ENCODE data around the gene SLC7A6.

The SLC7A6 gene

GRCh38 chr16:68229431-68230175 is 34.7 kb upstream of the SLC7A6 start:
- DNase-seq (ENCODE audit: low read depth), result peak; percentile 92
- Histone ChIP-seq H3K9ac (ENCODE audit: low read length) (no peak overlapping the region), H3K27me3 (replicated peaks; ENCODE audit: control insufficient read depth, insufficient read depth, low read length) (no peaks in the 10 kb centered on the region)

GRCh38 chr16:68230176-68230571 is 34.2 kb upstream of the SLC7A6 start:
- Histone ChIP-seq H3K36me3 (ENCODE audit: control insufficient read depth, insufficient read depth, low read length, severe bottlenecking) (no peaks in the 10 kb centered on the region), H3K9ac (ENCODE audit: low read length) (no peak overlapping the region), H3K4me3 (ENCODE audit: low read length) (no peak overlapping the region), H3K27me3 (replicated peaks; ENCODE audit: control insufficient read depth, insufficient read depth, low read length) (no peaks in the 10 kb centered on the region), H3K9me3 (ENCODE audit: control insufficient read depth, low read length) (no peaks in the 10 kb centered on the region), H3K4me1 (ENCODE audit: control insufficient read depth, insufficient read depth, low read length) (peaks cover 25% of the 10 kb centered on the region)
- no peak for DNase-seq (ENCODE audit: low read depth)

More at GRCh38 chr16:68229431-68230175, 34.7 kb upstream of the SLC7A6 start:
- no peaks in the 10 kb centered on the region for H3K36me3 ChIP-seq (ENCODE audit: control insufficient read depth, insufficient read depth, low read length, severe bottlenecking)
- H3K4me3 ChIP-seq (ENCODE audit: low read length), result no peak overlapping the region
- peaks cover 23% of the 10 kb centered on the region for H3K4me1 ChIP-seq (ENCODE audit: control insufficient read depth, insufficient read depth, low read length)
- H3K9me3 ChIP-seq (ENCODE audit: control insufficient read depth, low read length), result no peaks in the 10 kb centered on the region

- DNase-seq (ENCODE audit: low read depth), result no peak
- H3K4me1 ChIP-seq (ENCODE audit: control insufficient read depth, insufficient read depth, low read length), result peaks cover 25% of the 10 kb centered on the region
- no peak overlapping the region for H3K9ac ChIP-seq (ENCODE audit: low read length)
- H3K27me3 ChIP-seq (replicated peaks; ENCODE audit: control insufficient read depth, insufficient read depth, low read length), result no peaks in the 10 kb centered on the region
- no peaks in the 10 kb centered on the region for H3K9me3 ChIP-seq (ENCODE audit: control insufficient read depth, low read length)
- H3K36me3 ChIP-seq (ENCODE audit: control insufficient read depth, insufficient read depth, low read length, severe bottlenecking), result no peaks in the 10 kb centered on the region
- no peak overlapping the region for H3K4me3 ChIP-seq (ENCODE audit: low read length)
Measured at GRCh38 chr16:68230956-68231355, 33.4 kb upstream of the SLC7A6 start.

GRCh38 chr16:68231384-68232136 is 32.8 kb upstream of the SLC7A6 start:
- peaks cover 30% of the 10 kb centered on the region for H3K4me1 ChIP-seq (ENCODE audit: control insufficient read depth, insufficient read depth, low read length)
- no peak overlapping the region for H3K4me3 ChIP-seq (ENCODE audit: low read length)
- no peak overlapping the region for H3K9ac ChIP-seq (ENCODE audit: low read length)
- H3K36me3 ChIP-seq (ENCODE audit: control insufficient read depth, insufficient read depth, low read length, severe bottlenecking), result no peaks in the 10 kb centered on the region
- H3K27me3 ChIP-seq (replicated peaks; ENCODE audit: control insufficient read depth, insufficient read depth, low read length), result peaks cover 4% of the 10 kb centered on the region
- no peak for DNase-seq (ENCODE audit: low read depth)
- no peaks in the 10 kb centered on the region for H3K9me3 ChIP-seq (ENCODE audit: control insufficient read depth, low read length)

GRCh38 chr16:68232335-68232734 is 32.0 kb upstream of the SLC7A6 start:
- Histone ChIP-seq H3K27me3 (replicated peaks; ENCODE audit: control insufficient read depth, insufficient read depth, low read length) (peaks cover 4% of the 10 kb centered on the region), H3K4me3 (ENCODE audit: low read length) (no peak overlapping the region), H3K9ac (ENCODE audit: low read length) (no peak overlapping the region), H3K36me3 (ENCODE audit: control insufficient read depth, insufficient read depth, low read length, severe bottlenecking) (no peaks in the 10 kb centered on the region), H3K4me1 (ENCODE audit: control insufficient read depth, insufficient read depth, low read length) (peaks cover 32% of the 10 kb centered on the region), H3K9me3 (ENCODE audit: control insufficient read depth, low read length) (no peaks in the 10 kb centered on the region)
- DNase-seq (ENCODE audit: low read depth), result no peak

- Histone ChIP-seq H3K27me3 (replicated peaks; ENCODE audit: control insufficient read depth, insufficient read depth, low read length) (peaks cover 4% of the 10 kb centered on the region), H3K4me3 (ENCODE audit: low read length) (no peak overlapping the region), H3K9me3 (ENCODE audit: control insufficient read depth, low read length) (no peaks in the 10 kb centered on the region), H3K36me3 (ENCODE audit: control insufficient read depth, insufficient read depth, low read length, severe bottlenecking) (no peaks in the 10 kb centered on the region), H3K9ac (ENCODE audit: low read length) (no peak overlapping the region), H3K4me1 (ENCODE audit: control insufficient read depth, insufficient read depth, low read length) (peaks cover 35% of the 10 kb centered on the region)
- no peak for DNase-seq (ENCODE audit: low read depth)
Measured at GRCh38 chr16:68233085-68233834, 31.1 kb upstream of the SLC7A6 start.

- H3K36me3 ChIP-seq (ENCODE audit: control insufficient read depth, insufficient read depth, low read length, severe bottlenecking), result no peaks in the 10 kb centered on the region
- no peaks in the 10 kb centered on the region for H3K9me3 ChIP-seq (ENCODE audit: control insufficient read depth, low read length)
- no peak overlapping the region for H3K4me3 ChIP-seq (ENCODE audit: low read length)
- no peak overlapping the region for H3K9ac ChIP-seq (ENCODE audit: low read length)
- H3K27me3 ChIP-seq (replicated peaks; ENCODE audit: control insufficient read depth, insufficient read depth, low read length), result peaks cover 4% of the 10 kb centered on the region
- DNase-seq (ENCODE audit: low read depth), result no peak
- peaks cover 30% of the 10 kb centered on the region for H3K4me1 ChIP-seq (ENCODE audit: control insufficient read depth, insufficient read depth, low read length)
Measured at GRCh38 chr16:68233835-68234187, 30.5 kb upstream of the SLC7A6 start.

- H3K9ac ChIP-seq (ENCODE audit: low read length), result no peak overlapping the region
- peaks cover 25% of the 10 kb centered on the region for H3K4me1 ChIP-seq (ENCODE audit: control insufficient read depth, insufficient read depth, low read length)
- H3K27me3 ChIP-seq (replicated peaks; ENCODE audit: control insufficient read depth, insufficient read depth, low read length), result peaks cover 4% of the 10 kb centered on the region
- H3K36me3 ChIP-seq (ENCODE audit: control insufficient read depth, insufficient read depth, low read length, severe bottlenecking), result no peaks in the 10 kb centered on the region
- H3K4me3 ChIP-seq (ENCODE audit: low read length), result no peak overlapping the region
- no peak for DNase-seq (ENCODE audit: low read depth)
- no peaks in the 10 kb centered on the region for H3K9me3 ChIP-seq (ENCODE audit: control insufficient read depth, low read length)
Measured at GRCh38 chr16:68234188-68235107, 29.9 kb upstream of the SLC7A6 start.

GRCh38 chr16:68235108-68235886 is 29.0 kb upstream of the SLC7A6 start:
- Histone ChIP-seq H3K9me3 (ENCODE audit: control insufficient read depth, low read length) (no peaks in the 10 kb centered on the region), H3K36me3 (ENCODE audit: control insufficient read depth, insufficient read depth, low read length, severe bottlenecking) (no peaks in the 10 kb centered on the region), H3K4me3 (ENCODE audit: low read length) (no peak overlapping the region), H3K9ac (ENCODE audit: low read length) (no peak overlapping the region), H3K27me3 (replicated peaks; ENCODE audit: control insufficient read depth, insufficient read depth, low read length) (peaks cover 4% of the 10 kb centered on the region), H3K4me1 (ENCODE audit: control insufficient read depth, insufficient read depth, low read length) (peaks cover 25% of the 10 kb centered on the region)
- DNase-seq (ENCODE audit: low read depth), result no peak

GRCh38 chr16:68235887-68236136 is 28.5 kb upstream of the SLC7A6 start, which contains the start of gene ESRP2:
ESRP2 (minus strand) TSS chr16:68236127; CDS start chr16:68236045, 82 bp downstream.
- peak within 1 kb of the TSS; percentile 75 for H3K9ac ChIP-seq (ENCODE audit: low read length)
- no peaks in the 10 kb centered on the region for H3K36me3 ChIP-seq (ENCODE audit: control insufficient read depth, insufficient read depth, low read length, severe bottlenecking)
- H3K9me3 ChIP-seq (ENCODE audit: control insufficient read depth, low read length), result no peaks in the 10 kb centered on the region
- peaks cover 25% of the 10 kb centered on the region for H3K4me1 ChIP-seq (ENCODE audit: control insufficient read depth, insufficient read depth, low read length)
- peaks cover 4% of the 10 kb centered on the region for H3K27me3 ChIP-seq (replicated peaks; ENCODE audit: control insufficient read depth, insufficient read depth, low read length)
- DNase-seq (ENCODE audit: low read depth), result no peak
- peak within 1 kb of the TSS; percentile 86 for H3K4me3 ChIP-seq (ENCODE audit: low read length)
